GM19468 (cell line): ENCODE data around the gene OGFOD2.
"Not testable (repeated sequence)": the region's sequence is repeated elsewhere in the genome, so short reads cannot be mapped to it uniquely, and the experiment has no call there.

Source experiments
- ATAC-seq: cut with Tn5 transposase; IDR thresholded peaks from one replicate; pipeline ENCODE4 v1.9.1; 2021; ENCODE audit warnings: mild to moderate bottlenecking, moderate library complexity, moderate number of reproducible peaks; ENCODE audit not compliant: unreplicated experiment; ENCODE audit errors: extremely low read depth

The OGFOD2 gene

DNA sequence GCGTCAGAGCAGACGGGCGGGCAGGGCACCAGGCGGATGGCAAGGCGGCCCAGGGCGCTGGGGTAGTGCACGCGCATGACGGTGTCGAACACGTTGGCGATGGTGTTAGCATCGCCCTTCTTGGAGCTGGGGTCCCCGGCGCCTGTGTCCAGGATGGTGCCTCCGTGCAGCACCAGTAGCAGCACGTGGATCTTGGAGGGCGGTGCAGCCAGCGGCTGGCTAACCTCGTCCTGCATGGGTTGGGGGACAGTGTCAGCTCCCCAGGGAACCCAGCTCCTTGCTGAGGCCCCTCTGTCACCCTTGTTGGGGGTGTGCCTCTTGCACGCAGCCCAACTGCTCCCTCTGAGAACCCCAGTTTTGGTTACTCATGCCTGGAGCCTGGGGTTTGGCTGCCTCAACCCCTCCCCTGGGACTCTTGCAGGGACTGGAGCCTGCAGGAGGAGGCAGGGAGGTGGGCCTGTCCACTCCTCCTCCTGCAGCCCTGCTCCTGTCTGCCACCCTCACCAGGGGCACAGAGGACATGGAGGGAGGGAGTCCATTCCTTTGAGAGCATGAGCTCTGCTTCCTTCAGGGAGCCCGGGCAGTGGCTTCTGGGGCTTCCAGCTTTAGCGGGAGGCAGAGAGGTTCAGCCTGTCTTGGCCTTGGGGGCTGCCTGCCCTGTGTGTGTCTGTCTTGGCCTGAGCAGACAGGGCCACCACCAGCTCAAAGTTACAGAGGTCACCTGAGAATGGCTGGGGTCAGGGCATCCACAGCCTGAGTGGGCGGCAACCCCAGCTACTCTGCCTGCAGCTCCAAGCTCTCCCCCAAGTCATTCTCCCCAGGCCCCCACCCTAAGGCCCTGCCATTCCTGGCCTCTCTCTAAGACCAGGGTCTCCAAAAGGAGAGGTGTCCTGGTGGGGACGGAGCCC is 22.6 kb downstream of the OGFOD2 start:
- no peak for ATAC-seq

DNA sequence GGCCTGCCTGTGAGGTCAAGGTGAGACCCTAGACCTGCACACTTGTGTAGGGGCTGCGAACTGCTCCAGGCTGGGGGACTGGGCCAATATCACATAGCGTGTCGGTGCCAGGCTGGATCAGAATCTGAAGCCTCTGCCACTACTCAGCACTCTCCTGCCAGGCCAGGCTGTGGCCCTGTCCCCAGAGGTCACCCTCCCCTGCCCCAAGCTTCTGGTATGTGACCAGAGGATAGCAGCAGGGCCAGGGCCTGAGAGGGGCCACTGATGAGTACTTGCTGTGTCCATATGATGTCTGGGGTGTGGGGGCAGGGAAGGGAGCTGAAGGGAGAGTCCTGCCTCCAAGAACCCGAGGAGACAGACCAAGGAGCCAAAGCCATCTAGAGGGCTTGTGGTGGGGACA is 23.3 kb downstream of the OGFOD2 start:
- ATAC-seq = no peak

DNA sequence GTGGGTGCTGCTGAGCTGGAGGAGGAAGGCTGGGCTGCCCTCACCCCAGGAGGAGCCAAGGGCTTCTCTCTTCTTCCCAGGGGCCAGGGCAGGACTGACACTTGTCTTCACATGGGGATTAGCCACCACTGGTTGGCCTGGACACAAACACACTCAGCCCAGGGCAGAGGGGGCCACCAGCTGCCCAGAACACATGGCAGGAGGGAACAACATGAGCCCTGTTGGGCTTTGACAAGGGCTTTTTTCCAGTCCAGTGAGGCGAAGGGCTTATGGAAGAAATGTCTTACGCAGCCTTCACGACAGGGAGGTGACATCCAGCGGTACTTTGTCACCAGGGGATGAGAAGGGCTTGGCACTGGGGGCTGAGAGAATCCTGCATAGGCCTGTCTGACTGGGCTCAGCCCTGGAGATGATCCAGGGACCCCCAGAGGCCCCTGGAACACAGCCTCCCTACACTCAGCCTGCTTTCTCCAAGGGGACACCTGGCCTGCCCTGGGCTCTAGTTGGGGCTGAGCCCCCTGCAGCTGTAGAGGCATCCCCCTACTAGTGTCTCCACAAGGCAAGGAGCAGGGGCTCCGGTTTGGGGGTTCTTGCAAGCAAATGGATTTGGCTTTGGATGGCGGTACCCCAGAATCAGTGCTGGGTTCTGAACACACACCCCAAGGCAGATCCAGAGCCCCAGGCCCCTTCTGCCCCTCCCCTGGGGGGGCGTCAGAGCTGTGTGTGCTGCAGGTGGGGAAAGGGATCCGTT is 24.3 kb downstream of the OGFOD2 start:
- ATAC-seq = no peak

DNA sequence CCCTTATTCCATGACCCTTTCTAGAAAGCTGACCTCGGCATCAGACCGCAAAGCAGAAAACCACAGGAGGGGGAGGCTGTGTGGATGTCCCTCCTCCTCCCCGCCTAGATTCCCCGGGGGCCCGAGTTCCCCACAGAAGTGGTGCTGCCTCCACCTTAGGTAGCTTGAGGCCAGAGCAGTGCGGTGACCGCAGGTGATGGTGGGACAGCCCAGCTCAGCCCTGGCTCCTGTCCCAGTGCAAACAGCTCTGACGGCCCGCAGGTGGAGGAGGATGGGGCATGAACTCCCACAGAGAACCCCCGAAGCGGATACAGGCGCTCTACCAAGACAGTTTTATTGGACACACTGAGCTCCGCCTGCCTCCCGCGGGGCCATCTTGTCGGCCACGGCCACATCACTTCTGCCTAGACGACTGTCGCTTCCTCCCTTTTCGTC is 25.0 kb downstream of the OGFOD2 start:
- ATAC-seq = no peak

DNA sequence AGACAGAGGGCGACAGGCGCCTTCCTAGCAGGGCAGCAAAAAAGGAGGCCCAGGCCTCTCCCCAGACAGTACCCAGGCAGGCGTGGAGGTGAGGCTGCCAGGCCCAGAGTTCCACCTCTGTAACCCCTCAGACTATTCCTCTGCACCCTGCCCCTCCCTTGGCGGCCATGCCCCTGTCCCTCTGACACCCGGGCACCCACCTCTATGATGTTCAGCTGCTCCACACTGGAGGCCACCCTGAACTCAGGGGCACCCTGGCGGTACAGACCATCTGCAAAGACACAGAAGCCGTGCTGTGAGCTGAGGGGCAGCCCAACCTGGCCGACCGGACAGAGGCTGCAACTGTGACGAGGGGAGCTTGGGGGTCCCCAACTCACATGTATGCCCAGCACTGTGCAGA is 25.5 kb downstream of the OGFOD2 start:
- ATAC-seq = no peak

DNA sequence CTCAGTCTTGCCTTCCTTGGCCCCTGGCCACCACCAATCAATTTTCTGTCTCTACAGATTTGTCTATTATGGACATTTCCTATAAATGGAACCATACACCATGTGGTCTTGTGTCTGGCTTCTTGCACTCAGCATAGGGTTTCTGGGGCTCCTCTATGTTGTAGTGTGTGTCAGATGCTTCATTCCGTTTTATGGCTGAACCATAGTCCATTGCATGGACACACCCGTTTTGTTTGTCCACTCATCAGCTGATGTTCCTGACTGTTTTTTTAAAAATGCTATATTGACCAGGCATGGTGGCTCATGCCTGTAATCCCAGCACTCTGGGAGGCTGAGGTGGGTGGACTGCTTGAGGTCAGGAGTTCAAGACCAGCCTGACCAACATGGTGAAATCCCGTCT is 26.4 kb downstream of the OGFOD2 start:
- no peak for ATAC-seq

DNA sequence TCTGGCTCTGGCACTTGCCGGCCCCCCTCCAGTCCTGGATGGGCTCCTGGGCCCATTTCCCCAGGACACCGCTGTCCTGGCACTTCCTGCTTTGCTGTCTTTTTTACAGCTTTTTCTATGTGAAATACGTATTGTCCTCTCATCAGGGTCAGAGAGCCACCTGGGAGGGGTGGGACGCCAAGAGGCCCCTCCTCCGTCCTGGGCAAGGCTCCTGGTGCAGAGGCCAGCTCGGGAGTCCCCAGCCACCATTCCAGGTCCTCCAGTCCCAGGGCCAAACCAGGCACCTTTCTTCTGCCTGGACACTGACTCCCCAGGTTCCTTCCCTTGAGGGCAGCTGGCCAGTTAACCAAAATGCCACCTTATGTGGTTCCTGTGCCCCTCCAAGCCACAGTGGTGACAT is 28.2 kb downstream of the OGFOD2 start:
- ATAC-seq = no peak

DNA sequence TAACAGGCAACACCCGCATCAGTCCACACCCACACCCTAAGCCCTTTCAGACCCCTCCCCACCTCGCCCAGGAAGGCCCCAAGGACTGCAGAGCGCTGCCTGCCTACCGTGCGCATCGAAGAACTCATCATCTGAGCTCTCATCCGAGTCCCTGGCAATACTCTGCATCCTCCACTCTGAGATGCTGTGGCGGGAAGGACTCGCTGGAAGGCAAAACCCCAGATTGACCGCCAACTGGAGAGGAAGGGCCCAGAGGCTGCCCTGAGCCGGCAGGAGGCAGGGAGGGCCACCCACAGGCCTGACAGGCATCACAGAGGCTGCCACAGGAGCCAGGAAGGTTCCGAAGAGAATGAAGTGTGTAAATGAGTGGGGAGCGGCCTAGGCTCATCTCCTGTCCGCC is 29.2 kb downstream of the OGFOD2 start:
- ATAC-seq = no peak

DNA sequence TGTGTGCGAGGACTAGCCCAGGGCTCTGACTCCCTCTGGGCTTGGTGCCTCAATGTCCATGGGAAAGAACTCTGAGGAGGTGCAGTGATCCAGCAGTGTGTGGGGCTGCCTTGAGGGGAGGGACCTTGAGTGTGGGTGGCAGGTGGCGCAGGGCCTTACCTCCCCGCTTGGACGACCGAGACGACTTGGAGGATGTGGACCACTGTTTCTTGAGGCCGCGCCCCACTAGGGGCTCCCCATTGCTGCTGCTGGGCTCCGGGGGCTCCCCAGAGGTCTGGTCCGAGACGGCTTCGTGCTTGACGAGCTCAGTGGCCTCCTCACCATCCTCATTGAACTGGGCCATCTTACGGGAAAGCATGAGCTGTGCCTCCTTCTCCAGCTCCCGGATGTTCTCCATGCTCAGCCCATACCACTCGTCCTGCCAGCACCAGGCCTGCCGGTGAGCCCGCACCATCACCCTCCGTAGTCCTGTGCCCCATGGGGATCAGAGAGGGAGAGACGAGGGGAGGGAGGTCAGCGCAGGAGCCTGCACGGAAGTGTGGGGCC is 30.1 kb downstream of the OGFOD2 start:
- ATAC-seq = no peak

DNA sequence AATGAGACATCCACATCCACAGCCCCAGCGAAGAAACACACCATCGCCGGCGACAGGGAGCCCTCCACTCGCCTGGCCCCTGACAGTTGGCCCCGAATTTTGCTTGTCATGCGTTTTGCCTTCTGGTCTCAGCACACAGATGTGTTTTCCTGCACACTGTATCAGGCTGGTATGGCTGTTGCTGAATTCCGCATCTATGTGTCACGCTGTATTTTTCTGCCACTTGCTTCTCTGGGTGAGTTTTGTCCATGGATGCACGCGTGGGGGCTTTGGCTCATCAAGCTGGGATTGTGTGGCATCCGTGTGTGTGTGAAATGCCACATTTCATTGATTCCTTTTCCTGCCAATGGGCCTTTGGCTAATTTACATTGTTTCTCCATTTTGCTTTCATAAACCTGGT is 31.9 kb downstream of the OGFOD2 start:
- ATAC-seq = no peak

DNA sequence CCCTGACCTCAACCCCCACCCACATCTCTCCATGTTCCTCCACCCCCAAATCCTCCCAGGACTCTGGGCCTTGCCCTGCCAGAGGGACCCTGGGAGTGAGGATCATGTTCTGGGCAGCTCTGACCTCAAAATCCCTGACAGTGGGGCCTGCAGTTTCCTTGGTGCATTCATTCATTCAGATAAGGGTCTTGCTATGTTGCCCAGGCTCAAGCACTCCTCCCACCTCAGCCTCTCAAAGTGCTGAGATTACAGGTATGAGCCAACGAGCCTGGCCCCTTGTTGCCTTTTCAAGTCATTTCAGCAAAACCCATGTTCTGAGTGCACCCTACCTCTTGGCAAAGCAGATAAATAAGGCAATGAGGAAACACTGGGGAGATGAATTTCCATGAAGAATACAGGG is 35.1 kb downstream of the OGFOD2 start:
- no peak for ATAC-seq

DNA sequence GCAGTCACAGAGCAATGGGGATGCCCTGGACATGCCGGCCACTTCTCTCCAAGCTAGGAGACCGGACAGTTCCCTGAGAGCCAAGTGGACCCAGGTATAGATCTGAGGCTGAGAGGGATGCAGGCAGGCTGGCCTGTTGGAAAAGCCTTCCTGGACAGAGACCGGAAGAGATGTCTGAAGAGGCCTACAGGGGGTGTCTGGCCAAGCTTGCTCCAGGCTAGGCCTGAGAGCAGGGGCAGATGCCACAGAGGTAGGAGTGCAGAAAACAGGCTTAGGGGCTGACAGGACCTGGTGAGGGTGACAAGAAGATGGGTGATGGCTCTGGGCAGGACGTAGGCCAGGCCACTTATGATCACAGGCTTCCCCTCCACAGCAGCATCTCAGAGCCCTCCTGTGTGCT is 35.6 kb downstream of the OGFOD2 start:
- ATAC-seq = no peak

DNA sequence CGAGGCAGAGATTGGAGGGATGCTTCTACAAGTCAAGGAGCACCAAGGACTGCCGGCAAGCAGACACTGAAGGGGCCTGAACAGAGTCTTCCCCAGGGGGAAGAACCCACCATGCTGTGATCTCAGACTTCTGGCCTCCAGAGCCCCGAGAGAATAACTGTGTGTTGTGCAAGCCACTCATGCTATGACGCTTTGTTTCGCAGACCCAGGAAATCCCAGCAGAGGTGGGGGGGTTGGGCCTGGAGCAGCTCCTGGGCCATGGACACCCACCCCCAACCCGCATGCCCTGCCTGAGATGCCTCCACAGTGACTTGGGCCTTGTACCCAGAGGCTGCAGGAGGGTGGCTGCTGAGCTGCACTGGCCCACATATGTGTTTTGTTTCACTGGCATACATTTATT is 36.7 kb downstream of the OGFOD2 start:
- ATAC-seq = no peak

DNA sequence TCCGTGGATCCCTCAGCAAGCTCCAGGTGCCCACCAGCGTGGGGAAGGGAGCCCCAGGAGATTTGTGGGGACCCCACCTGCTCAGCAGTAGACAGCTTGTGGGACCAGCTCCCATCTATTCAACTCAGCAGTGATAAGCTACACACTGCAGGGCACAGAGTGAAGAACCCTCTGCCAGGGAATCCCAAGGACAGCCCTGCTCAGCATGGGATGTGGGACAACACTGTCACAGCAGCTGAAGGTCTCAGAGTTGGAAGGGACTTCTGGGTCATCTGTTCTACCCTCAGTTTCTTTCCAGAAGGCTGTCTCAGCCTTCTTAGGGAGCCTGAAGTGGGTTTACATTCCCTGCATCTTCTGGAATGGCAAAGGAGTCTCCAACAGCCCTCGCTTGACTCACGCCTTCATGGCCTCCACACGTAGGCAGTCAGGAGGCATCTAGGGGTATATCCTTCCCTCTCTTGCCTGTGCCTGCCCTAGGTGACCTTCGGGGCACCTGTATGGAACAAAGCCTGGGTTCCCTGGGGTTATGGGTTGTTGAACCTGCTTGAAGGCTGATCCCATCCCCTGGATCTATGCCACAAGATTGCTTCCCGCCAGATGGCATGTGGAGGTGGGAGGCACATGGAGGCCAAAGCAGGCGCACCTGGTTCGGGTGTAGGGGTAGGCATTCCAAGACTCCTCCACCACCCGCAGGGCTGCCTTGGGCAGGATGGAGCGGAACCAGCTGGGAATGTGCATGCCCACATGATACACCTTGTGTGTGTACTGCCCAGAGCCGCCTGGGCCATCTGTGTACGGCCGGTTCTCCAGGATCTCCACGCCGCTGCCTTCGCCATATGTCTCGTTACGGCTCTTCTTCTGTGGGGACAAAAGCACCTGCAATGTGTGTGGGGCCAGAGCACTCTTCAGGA is 38.4 kb downstream of the OGFOD2 start:
- ATAC-seq = no peak

DNA sequence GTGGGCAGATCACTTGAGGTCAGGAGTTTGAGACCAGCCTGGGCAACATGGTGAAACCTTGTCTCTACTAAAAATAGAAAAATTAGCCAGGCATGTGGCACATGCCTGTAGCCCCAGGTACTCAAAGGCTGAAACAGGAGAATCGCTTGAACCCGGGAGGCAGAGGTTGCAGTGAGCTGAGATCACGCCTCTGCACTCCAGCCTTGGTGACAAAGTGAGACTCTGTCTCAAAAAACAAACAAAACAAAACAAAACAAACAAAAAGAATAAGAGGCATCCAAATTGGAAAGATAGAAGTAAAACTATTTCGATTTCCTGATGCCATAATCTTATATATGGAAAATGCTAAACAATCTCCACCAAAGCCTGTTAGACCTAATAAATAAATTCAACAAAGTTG is 39.4 kb downstream of the OGFOD2 start:
- not testable (repeated sequence) for ATAC-seq

DNA sequence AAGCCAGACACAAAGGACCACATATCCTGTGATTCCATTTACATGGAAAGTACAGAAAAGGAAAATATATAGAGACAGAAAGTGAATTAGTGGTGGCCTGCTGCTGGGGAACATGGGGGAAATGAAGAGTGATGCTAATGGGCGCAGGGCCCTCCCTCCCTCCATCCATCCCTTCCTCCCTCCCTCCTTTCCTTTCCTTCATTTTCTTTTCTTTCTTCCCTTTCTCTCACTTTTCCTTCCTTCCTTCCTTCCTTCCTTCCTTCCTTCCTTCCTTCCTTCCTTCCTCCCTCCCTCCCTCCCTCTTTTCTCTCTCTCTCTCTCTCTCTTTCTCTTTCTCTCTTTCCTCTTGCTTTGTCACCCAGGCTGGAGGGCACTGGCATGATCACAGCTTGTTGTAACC is 42.7 kb downstream of the OGFOD2 start:
- no peak for ATAC-seq

DNA sequence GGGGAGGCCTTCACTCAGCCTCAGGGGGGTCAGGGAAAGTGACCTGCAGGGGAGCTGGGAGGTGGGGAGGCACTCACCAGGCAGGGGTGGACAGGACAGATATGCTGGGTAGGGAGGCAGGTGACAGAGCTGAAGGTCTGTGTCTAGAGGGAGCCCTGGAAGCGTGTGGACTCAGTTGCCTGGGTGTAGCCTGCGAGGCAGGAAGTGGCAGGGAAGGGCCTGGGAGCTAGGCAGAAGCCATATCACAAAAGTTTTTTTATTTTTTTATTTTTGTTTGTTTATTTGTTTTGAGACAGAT is 44.7 kb downstream of the OGFOD2 start:
- ATAC-seq = no peak

DNA sequence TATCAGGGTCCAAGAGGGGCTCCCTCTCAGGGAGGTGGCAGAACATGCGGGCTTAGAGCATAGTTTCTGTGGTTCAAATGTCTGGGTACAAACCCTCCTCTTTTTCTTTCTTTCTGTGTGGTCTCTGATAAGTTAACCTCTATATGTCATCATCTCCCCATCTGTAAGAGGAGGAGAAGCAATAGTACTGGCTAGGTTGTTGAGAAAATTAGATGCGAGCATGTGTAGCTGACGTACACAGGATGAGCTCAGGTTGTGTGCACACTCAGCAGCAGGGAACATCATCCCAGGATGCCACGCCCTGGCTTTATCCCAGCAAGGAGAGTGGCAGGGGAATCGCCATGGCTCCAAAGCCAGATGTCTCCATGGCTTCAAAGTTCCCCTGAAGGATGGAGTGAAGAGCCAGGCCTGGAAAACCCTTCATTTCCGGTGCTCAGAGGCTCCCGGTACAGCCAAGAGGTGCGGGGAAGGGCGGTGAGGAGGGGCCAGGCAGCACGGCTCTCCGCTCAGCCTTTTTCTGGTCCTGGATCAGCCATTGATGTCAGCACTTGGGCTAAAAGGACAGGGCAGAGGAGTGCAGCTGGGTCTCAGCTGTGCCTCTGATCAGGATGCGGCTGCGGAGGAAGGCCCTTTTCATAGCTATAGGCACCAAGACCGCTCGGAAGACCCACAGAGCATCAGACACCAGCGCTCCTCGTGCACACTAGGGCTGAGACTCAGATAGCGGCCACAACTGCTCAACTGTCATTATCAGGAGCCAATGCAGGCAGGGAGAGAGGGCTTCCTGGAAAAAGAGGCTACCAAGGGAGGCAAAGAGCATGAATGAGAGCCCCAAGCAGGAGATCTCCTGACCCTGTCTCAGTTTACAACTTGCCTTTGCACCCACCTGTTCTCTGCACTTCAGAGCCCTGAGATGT is 46.9 kb downstream of the OGFOD2 start:
- ATAC-seq = no peak

DNA sequence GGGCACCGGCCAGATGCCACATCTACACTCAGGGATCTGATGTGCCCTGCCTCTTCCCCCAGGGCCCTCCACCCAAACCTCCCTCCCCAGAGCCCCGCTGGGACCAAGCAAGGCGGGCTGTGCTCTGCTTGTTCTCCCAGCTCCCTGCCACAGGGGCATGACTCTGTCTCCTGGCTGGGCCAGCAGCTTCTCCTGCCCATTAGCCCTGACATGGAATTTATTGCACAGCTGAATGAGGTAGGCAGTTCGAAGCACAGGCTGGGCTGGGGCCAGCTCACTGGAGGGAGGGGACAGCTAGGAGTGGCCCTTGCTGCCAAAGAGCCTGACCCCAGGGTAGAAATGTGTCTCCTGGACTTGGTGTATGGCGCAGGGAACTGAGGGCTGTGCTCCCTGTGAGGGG is 47.8 kb downstream of the OGFOD2 start:
- no peak for ATAC-seq
